B cell (primary cell): ENCODE data around the gene PFKP. TPM values are rescaled to one million over a fixed set of nuclear protein-coding genes. Genes with fewer than 3 reads are reported as not detected.

ENCODE experiments used
- ATAC-seq: fragments of 200-7000 bp; cut with Tn5 transposase; one replicate; pipeline ENCODE4 v1.10.0; 2021; ENCODE audit warnings: low read depth, mild to moderate bottlenecking, moderate number of reproducible peaks, moderate library complexity
- CTCF ChIA-PET: fragments of 350-600 bp; sonication (Branson Sonifier 250); formaldehyde crosslinking; loops from one replicate; lab custom pipeline; 2021; ENCODE audit warnings: antibody characterized with exemption, inconsistent platforms; lab: Charles Lee
- POLR2A ChIA-PET: fragments of 350-600 bp; sonication (Branson Sonifier 250); formaldehyde crosslinking; loops from one replicate; lab custom pipeline; 2021; ENCODE audit warnings: antibody characterized with exemption; lab: Charles Lee
- DNase-seq: peaks from one replicate; pipeline ENCODE4 v3.0.0; 2013
- H2AFZ ChIP-seq: 2 replicates; pipeline ENCODE4 v1.6.1; 2012; ENCODE audit warnings: mild to moderate bottlenecking, low read depth, low read length; ENCODE audit not compliant: insufficient read depth, poor library complexity, severe bottlenecking
- H3K27ac ChIP-seq, 2 donors: 1 replicate in 1 of 2; 2 replicates in 1 of 2; pipeline ENCODE4 v1.5.1; 2012 to 2013; ENCODE audit warnings: low read length in 2 of 2, mild to moderate bottlenecking in 2 of 2, moderate library complexity in 1 of 2
- H3K27me3 ChIP-seq, 4 experiments: fragments of 200-600 bp in 1 of 4; sonication (generic) in 1 of 4; replicated peaks in 1 of 4; 1 replicate in 2 of 4; 2 replicates in 2 of 4; pipeline versions ENCODE4 v1.6.1 to v1.7.0; 2013 to 2016; ENCODE audit warnings: low read length in 3 of 4, mild to moderate bottlenecking in 2 of 4, mixed read lengths in 1 of 4, moderate library complexity in 1 of 4; ENCODE audit not compliant: insufficient read depth in 4 of 4, control insufficient read depth in 3 of 4; ENCODE audit errors: control extremely low read depth in 1 of 4
- H3K36me3 ChIP-seq, 2 experiments: replicated peaks in 1 of 2; 1 replicate in 1 of 2; 2 replicates in 1 of 2; pipeline versions ENCODE4 v1.6.1 to v1.7.1; 2013; ENCODE audit warnings: low read length in 1 of 2; ENCODE audit not compliant: insufficient read depth in 2 of 2, control insufficient read depth in 1 of 2; ENCODE audit errors: control extremely low read depth in 1 of 2, extremely low read depth in 1 of 2
- H3K4me1 ChIP-seq, 2 donors: fragments of 200-600 bp in 1 of 2; sonication (generic) in 1 of 2; 1 replicate in 1 of 2; 2 replicates in 1 of 2; pipeline versions ENCODE4 v1.5.1 to v1.6.1; 2013 to 2017; ENCODE audit warnings: low read length in 2 of 2; ENCODE audit not compliant: control insufficient read depth in 2 of 2, insufficient read depth in 2 of 2
- H3K4me2 ChIP-seq: replicated peaks from 2 replicates; pipeline ENCODE3; 2012; ENCODE audit warnings: mild to moderate bottlenecking, low read depth, low read length; ENCODE audit not compliant: poor library complexity, severe bottlenecking
- H3K4me3 ChIP-seq, 5 experiments: fragments of 200-600 bp in 1 of 5; sonication (generic) in 1 of 5; 1 replicate in 3 of 5; 2 replicates in 2 of 5; pipeline versions ENCODE4 v1.5.1 to v1.7.0; 2011 to 2016; ENCODE audit warnings: low read length in 4 of 5, mild to moderate bottlenecking in 4 of 5, low read depth in 2 of 5, control low read depth in 1 of 5, moderate library complexity in 1 of 5; ENCODE audit not compliant: insufficient read depth in 1 of 5; ENCODE audit errors: control extremely low read depth in 1 of 5, extremely low read depth in 1 of 5
- H3K79me2 ChIP-seq: fragments of 200-600 bp; sonication (generic); one replicate; pipeline ENCODE4 v1.6.0; 2016; ENCODE audit warnings: low read length; ENCODE audit not compliant: control insufficient read depth, insufficient read depth
- H3K9ac ChIP-seq: fragments of 200-600 bp; sonication (generic); 2 replicates; pipeline ENCODE4 v1.6.1; 2017; ENCODE audit warnings: mild to moderate bottlenecking, low read length, moderate library complexity
- H3K9me3 ChIP-seq, 3 donors: one replicate each; pipeline versions ENCODE4 v1.6.1 to v1.7.1; 2013; ENCODE audit warnings: low read length in 2 of 3; ENCODE audit not compliant: control insufficient read depth in 2 of 3, insufficient read depth in 1 of 3; ENCODE audit errors: control extremely low read depth in 1 of 3
- H4K20me1 ChIP-seq: 2 replicates; pipeline ENCODE4 v1.6.0; 2012; ENCODE audit warnings: mild to moderate bottlenecking, low read length; ENCODE audit not compliant: insufficient read depth, control insufficient read depth, poor library complexity, severe bottlenecking
- H3K27ac Mint-ChIP-seq: one replicate; pipeline ENCODE4 v1.8.0; 2021; ENCODE audit warnings: mixed read lengths
- H3K27me3 Mint-ChIP-seq: one replicate; pipeline ENCODE4 v1.8.0; 2021; ENCODE audit warnings: mixed read lengths
- H3K4me1 Mint-ChIP-seq: one replicate; pipeline ENCODE4 v1.8.0; 2021; ENCODE audit warnings: mixed read lengths
- H3K4me3 Mint-ChIP-seq: one replicate; pipeline ENCODE4 v1.8.0; 2021; ENCODE audit warnings: mixed read lengths
- H3K9me3 Mint-ChIP-seq: one replicate; pipeline ENCODE4 v1.8.0; 2022; ENCODE audit warnings: mixed read lengths; ENCODE audit not compliant: insufficient read depth
- EZH2 ChIP-seq: IDR thresholded peaks from 2 replicates; pipeline ENCODE4 v1.6.1; 2012; ENCODE audit warnings: borderline replicate concordance, low read depth, mild to moderate bottlenecking, moderate library complexity, low read length; ENCODE audit not compliant: insufficient read depth, poor library complexity, severe bottlenecking
- WGBS: methylation state at CpG from one replicate; pipeline ENCODE4 v1.1.5; 2013; ENCODE audit warnings: missing lambda C conversion rate; ENCODE audit not compliant: insufficient coverage; 5-methylcytosine and 5-hydroxymethylcytosine counted together
- intact Hi-C: fragments of 100-400 bp; cut with micrococcal nuclease; formaldehyde crosslinking; loops from one replicate; pipeline ENCODE4 v1.10.0; 2022
- polyA minus RNA-seq: library from RNA; depleted of rRNA, polyadenylated mRNA; stranded (reverse); fragments of >200 nt; gene quantifications from 2 replicates; pipeline ENCODE4 v1.2.3, GENCODE V29; 2012
- polyA plus RNA-seq: library from polyadenylated mRNA; depleted of rRNA; stranded (reverse); fragments of >200 nt; gene quantifications from 2 replicates; pipeline ENCODE4 v1.2.3, GENCODE V29; 2012
- total RNA-seq, 2 donors: library from RNA; stranded (reverse); fragments of 120-200 nt in 1 of 2; gene quantifications; 1 replicate in 1 of 2; 2 replicates in 1 of 2; pipeline versions ENCODE4 v1.2.3 to v1.2.4, GENCODE V29; 2013 to 2022
- TF ChIP-seq, protein P1 (sequence below): fragments of 200-600 bp; IDR thresholded peaks from one replicate; pipeline ENCODE4 v1.8.0; 2022; ENCODE audit warnings: antibody characterized with exemption, mild to moderate bottlenecking

PFKP gene
- 41.4 and 43.8 TPM in 2 replicates for total RNA-seq
- 29.2 TPM for total RNA-seq (2013)
- polyA plus RNA-seq: 37.6 and 54.3 TPM in 2 replicates
- 62.8 and 70.0 TPM in 2 replicates for polyA minus RNA-seq

DNA sequence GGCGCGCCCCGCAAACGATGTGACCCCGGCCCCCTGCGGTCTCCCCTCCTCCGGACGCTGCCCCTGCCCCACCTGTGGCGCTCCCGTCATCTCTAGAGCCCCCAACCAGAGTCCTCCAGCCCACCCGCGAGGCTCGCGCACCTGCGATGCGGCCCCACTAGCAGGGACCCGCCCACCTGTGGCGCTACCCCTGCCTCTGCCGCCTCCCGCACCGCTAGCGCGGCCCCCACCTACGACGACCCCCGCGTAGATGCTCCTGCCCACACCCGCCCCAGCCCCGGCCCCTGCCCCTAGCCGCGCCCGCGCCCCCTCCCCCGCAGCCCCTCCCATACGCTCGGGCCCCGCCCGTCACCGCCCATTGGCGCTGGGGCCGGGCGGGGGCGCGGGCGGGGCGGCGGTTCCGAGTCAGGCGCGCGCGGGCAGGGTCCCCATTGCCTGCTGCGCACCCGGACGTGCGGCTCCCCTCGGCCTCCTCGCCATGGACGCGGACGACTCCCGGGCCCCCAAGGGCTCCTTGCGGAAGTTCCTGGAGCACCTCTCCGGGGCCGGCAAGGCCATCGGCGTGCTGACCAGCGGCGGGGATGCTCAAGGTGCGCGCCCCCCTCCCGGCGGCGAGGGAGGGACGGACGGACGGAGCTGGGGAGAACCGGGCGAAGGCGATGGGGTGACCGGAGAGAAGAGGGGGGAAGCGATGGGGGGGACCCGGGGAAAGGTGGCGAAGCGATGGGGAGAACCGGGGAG, at the start of gene PFKP:
TSS of gene PFKP (plus strand) at position 431 of the 741 bp plus-strand sequence. CDS start at position 479, 48 bp downstream.
- WGBS: under 1% methylated on average over 80 of the region's 86 CpGs
- POLR2A ChIA-PET: interaction anchor here (0.6 kb wide), 1 partner anchor 1432 kb away, joined by 11 read pairs; no protein-coding TSS in a partner anchor
- Mint-ChIP-seq H3K27me3 (peaks cover 6% of the 10 kb centered on the region), H3K4me1 (peaks cover 37% of the 10 kb centered on the region), H3K9me3 (no peaks in the 10 kb centered on the region), H3K27ac (peak within 1 kb of the TSS; percentile 87), H3K4me3 (peak within 1 kb of the TSS; percentile 94)
- intact Hi-C loops: no loop called here
- peak; percentile 64 for DNase-seq
- Histone ChIP-seq H2AFZ (peak within 1 kb of the TSS; percentile 81), H3K4me3 (peak within 1 kb of the TSS; percentile 42 to 95 (median 88)), H3K27ac (peak within 1 kb of the TSS; percentile 54 to 68), H3K27me3 (peaks cover 0 to 8% (median 0%) of the 10 kb centered on the region in 4 experiments), H3K36me3 (peaks cover 0 to 3% of the 10 kb centered on the region in 2 experiments), H3K4me2 (peak within 1 kb of the TSS; percentile 98), H3K79me2 (peaks cover 33% of the 10 kb centered on the region), H3K9ac (peak within 1 kb of the TSS; percentile 93), H3K4me1 (peaks cover 8 to 18% of the 10 kb centered on the region in 2 donors), H3K9me3 (peaks cover 0 to 12% (median 0%) of the 10 kb centered on the region in 3 donors), H4K20me1 (peaks cover 26% of the 10 kb centered on the region)
- ATAC-seq: peak; percentile 71
- TF ChIP-seq EZH2: no peak
- TF ChIP-seq, protein P1, sequence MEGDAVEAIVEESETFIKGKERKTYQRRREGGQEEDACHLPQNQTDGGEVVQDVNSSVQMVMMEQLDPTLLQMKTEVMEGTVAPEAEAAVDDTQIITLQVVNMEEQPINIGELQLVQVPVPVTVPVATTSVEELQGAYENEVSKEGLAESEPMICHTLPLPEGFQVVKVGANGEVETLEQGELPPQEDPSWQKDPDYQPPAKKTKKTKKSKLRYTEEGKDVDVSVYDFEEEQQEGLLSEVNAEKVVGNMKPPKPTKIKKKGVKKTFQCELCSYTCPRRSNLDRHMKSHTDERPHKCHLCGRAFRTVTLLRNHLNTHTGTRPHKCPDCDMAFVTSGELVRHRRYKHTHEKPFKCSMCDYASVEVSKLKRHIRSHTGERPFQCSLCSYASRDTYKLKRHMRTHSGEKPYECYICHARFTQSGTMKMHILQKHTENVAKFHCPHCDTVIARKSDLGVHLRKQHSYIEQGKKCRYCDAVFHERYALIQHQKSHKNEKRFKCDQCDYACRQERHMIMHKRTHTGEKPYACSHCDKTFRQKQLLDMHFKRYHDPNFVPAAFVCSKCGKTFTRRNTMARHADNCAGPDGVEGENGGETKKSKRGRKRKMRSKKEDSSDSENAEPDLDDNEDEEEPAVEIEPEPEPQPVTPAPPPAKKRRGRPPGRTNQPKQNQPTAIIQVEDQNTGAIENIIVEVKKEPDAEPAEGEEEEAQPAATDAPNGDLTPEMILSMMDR: no peak
- CTCF ChIA-PET: no interaction called here

DNA sequence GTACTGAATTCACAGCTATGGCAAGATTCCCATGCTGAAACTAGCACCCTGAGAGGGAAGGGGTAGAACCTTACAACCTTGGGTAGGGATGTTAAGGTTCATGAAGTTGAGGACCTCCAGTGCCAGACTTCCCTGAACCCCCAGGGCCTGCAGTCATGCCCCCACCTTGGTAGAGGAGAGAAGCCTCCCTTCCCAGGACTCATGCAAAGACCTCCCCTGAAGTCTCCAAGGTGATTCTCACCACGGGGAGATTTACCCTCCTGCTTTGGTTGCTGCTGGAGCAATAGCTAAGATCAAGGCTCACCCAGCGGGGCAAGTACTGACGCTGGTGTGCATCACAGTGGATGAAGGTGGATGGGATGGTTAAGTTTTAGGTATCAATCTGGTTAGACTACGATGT, 49.1 kb upstream of the PFKP start:
- Histone ChIP-seq H3K27me3 (peaks cover 0 to 6% (median 3%) of the 10 kb centered on the region in 4 experiments), H3K36me3 (no peaks in the 10 kb centered on the region), H3K4me2 (no peak overlapping the region), H3K79me2 (no peaks in the 10 kb centered on the region), H2AFZ (no peak overlapping the region), H3K9ac (no peak overlapping the region), H4K20me1 (no peaks in the 10 kb centered on the region), H3K9me3 (no peaks in the 10 kb centered on the region), H3K4me1 (no peaks in the 10 kb centered on the region), H3K4me3 (no peak overlapping the region), H3K27ac (no peak overlapping the region)
- peaks cover 42% of the 10 kb centered on the region for H3K27me3 Mint-ChIP-seq
- WGBS: no CpG with 5 or more reads among the region's 4 CpGs
- ChIA-PET POLR2A (interaction anchor here (0.7 kb wide), 1 partner anchor 13 kb away, joined by 6 read pairs; no protein-coding TSS in a partner anchor), CTCF (no interaction called here)
- intact Hi-C loops: no loop called here
- TF ChIP-seq EZH2: no peak
- TF ChIP-seq, protein P1: no peak
- H3K4me3 Mint-ChIP-seq: no peak overlapping the region
- H3K9me3 Mint-ChIP-seq: peaks cover 2% of the 10 kb centered on the region
- ATAC-seq (no peak), DNase-seq (no peak)
- no peaks in the 10 kb centered on the region for H3K4me1 Mint-ChIP-seq
- H3K27ac Mint-ChIP-seq: no peak overlapping the region
